ENCODE measurements around the gene TEFM. TPM values are rescaled to one million over a fixed set of nuclear protein-coding genes. Genes with fewer than 3 reads are reported as not detected.

TEFM gene
- total and polyA plus RNA-seq, 2 of the 8 experiments (the other 6 are each of a cell fraction or from before 2014, with no cell fraction given) = 6.1 to 10.9 TPM

DNA sequence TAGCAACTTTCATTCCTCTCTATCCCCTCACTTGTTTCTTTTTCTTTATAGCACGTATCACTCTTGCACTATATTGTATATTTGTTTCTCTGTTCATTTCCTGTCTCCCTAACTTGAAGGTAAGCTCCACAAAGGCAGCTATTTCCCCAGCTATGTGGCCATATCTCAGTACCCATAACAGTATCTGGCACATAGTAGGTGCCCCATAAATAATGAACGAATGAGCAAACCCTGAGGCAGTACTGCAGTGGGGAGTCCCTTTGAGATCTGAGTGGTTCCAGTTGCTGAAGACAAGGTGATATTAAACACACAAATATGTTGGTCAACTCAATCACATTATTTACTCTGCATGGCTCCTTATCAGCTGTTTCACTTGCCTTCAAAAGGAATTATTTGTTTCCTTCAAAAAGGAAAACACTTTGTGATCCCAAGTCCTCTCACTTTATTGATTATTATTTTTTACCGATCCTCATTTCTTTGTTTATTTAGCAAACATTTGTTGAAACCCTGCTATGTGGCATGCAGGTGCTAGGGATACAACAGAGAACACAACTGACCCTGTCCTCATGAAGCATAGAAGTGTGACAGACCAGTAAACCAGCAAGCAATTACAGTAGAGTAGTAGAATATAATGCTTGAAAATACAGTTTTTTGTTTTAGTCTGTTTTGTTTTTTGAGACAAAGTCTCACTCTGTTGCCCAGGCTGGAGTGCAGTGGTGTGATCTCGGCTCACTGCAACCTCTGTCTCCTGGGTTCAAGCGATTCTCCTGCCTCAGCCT lies 10.0 kb upstream of the TEFM start (continued):
- TF ChIP-seq EP300 (IDR thresholded peaks at IDR 0.05; ENCODE audit: borderline replicate concordance in 1 of 2, low read depth in 2 of 2, low read length in 2 of 2) (no peak), EZH2 (IDR thresholded peaks at IDR 0.05; ENCODE audit: low read depth, low read length, severe bottlenecking) (no peak), TEAD4 (IDR thresholded peaks at IDR 0.05; ENCODE audit: low read depth, low read length) (no peak), BACH1 (IDR thresholded peaks at IDR 0.05; ENCODE audit: low read length) (no peak), SAP30 (IDR thresholded peaks at IDR 0.05; ENCODE audit: insufficient read depth, insufficient replicate concordance, low read length) (no peak), MAFK (IDR thresholded peaks at IDR 0.05; ENCODE audit: low read depth, low read length) (no peak), CBX5 (IDR thresholded peaks at IDR 0.05; ENCODE audit: low read depth, low read length) (no peak), SUZ12 (IDR thresholded peaks at IDR 0.05; ENCODE audit: low read length) (no peak)
- TF ChIP-seq, protein P1, sequence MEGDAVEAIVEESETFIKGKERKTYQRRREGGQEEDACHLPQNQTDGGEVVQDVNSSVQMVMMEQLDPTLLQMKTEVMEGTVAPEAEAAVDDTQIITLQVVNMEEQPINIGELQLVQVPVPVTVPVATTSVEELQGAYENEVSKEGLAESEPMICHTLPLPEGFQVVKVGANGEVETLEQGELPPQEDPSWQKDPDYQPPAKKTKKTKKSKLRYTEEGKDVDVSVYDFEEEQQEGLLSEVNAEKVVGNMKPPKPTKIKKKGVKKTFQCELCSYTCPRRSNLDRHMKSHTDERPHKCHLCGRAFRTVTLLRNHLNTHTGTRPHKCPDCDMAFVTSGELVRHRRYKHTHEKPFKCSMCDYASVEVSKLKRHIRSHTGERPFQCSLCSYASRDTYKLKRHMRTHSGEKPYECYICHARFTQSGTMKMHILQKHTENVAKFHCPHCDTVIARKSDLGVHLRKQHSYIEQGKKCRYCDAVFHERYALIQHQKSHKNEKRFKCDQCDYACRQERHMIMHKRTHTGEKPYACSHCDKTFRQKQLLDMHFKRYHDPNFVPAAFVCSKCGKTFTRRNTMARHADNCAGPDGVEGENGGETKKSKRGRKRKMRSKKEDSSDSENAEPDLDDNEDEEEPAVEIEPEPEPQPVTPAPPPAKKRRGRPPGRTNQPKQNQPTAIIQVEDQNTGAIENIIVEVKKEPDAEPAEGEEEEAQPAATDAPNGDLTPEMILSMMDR (IDR thresholded peaks at IDR 0.05; ENCODE audit: control extremely low read depth in 1 of 3, insufficient read depth in 1 of 3, low read depth in 1 of 3, low read length in 3 of 3) = no peak
